A673 (cell line): ENCODE data around the gene PTTG1.

ENCODE experiments used
- CTCF ChIP-seq: fragments of 300-800, 200-600 bp; sonication (generic); conservative IDR thresholded peaks from 2 replicates; pipeline ENCODE4 v1.5.1; 2017; ENCODE audit warnings: low read depth, mild to moderate bottlenecking, antibody characterized with exemption, low read length, moderate library complexity, mixed read lengths
- EZH2 ChIP-seq: fragments of 200-600 bp; sonication (generic); IDR thresholded peaks from 2 replicates; pipeline ENCODE4 v1.6.1; 2017; ENCODE audit warnings: borderline replicate concordance, low read depth, mild to moderate bottlenecking, mixed read lengths, antibody characterized with exemption, low read length; ENCODE audit not compliant: poor library complexity, severe bottlenecking

GRCh38 chr5:160387445-160387844 lies 34.2 kb upstream of the PTTG1 start:
- no peak for TF ChIP-seq CTCF
- no peak for TF ChIP-seq EZH2
